AG10803 (cell line): ENCODE data around the gene IL4R.
A peak's percentile ranks its signal among the peaks of the same experiment; 100 is the strongest.

ENCODE experiments used
- DNase-seq: peaks from one replicate; pipeline ENCODE4 v3.0.0; 2010; ENCODE audit warnings: low read depth
- H3K4me3 ChIP-seq: 2 replicates; pipeline ENCODE4 v1.5.1; 2011; ENCODE audit warnings: mild to moderate bottlenecking, low read length, control low read depth
- TF ChIP-seq, protein P1 (sequence below): conservative IDR thresholded peaks from 2 replicates; pipeline ENCODE4 v1.5.1; 2011; ENCODE audit warnings: mild to moderate bottlenecking, low read length, control low read depth, inconsistent platforms

Gene IL4R

DNA sequence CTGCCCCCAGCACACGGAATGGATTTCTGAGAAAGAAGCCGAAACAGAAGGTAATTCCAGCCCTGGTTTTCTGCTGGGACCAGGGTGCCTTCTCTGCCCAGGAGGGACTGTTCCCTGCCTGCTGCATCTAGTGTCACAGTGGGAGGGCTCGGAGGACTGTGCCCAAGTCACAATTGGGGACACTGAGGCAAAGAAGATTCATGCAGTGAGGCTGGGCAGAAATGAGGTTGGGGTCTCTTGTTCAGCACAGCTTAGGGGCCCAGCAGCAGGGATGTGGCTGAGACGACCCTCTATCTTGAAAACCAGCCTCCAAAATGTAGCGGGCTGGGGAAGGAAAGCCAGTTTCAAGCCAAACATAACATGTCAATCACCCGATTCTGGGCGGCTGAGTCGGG lies 88.8 kb downstream of the IL4R start:
- H3K4me3 ChIP-seq: no peak overlapping the region; the same call in 1 of the 2 replicates
- no peak for DNase-seq
- TF ChIP-seq, protein P1, sequence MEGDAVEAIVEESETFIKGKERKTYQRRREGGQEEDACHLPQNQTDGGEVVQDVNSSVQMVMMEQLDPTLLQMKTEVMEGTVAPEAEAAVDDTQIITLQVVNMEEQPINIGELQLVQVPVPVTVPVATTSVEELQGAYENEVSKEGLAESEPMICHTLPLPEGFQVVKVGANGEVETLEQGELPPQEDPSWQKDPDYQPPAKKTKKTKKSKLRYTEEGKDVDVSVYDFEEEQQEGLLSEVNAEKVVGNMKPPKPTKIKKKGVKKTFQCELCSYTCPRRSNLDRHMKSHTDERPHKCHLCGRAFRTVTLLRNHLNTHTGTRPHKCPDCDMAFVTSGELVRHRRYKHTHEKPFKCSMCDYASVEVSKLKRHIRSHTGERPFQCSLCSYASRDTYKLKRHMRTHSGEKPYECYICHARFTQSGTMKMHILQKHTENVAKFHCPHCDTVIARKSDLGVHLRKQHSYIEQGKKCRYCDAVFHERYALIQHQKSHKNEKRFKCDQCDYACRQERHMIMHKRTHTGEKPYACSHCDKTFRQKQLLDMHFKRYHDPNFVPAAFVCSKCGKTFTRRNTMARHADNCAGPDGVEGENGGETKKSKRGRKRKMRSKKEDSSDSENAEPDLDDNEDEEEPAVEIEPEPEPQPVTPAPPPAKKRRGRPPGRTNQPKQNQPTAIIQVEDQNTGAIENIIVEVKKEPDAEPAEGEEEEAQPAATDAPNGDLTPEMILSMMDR: no peak

DNA sequence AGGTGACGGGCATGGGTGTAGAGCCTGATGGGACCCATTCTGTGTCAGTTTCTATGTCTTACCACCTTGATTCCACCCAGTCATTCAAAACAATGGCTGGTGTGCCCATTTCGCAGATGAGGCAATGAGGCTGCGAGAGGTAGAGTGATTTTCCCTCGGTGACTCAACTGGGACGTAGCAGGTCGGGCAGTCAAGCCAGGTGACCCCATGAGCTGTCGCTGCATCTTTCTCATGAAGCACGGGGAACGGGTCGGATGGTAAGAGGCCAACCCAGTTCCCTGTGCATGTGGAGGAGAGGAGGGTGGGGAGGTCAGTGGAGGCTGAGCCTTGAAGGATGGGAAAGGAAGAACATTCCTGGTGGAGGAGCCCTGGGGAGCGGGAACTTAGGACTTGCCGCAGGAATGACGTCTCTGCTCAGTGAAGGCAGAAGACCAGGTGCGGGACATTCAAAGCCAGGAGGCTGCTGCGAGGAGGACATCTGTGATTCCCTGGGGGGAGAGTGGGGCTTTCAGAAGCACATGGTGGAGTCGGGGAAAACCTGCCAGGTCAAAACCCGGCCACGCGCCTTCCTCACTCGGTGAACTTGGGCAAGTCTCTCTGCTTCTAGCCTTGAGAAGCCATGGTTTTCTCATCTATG lies 89.3 kb downstream of the IL4R start:
- no peak overlapping the region for H3K4me3 ChIP-seq
- DNase-seq: no peak
- TF ChIP-seq, protein P1: no peak

DNA sequence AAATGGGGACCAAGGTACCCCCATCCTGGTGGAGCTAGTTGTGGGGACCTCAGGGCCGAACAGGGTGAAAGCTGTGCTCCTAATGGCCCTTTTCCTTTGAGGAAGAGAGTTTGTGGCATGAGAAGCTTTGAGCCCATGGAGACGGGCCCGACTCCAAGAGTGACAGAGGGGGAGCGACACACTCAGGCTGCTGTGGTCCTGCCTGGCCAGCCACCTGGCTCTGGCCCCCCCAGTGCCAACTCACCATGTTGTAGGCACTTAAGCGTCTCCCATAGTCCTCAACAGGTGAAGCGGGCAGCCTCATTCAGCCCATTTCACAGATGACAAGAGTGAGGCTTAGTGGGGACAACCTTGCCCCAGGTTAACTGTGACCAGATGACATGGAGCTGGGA lies 89.8 kb downstream of the IL4R start:
- DNase-seq: no peak
- TF ChIP-seq, protein P1: no peak
- no peak overlapping the region for H3K4me3 ChIP-seq

DNA sequence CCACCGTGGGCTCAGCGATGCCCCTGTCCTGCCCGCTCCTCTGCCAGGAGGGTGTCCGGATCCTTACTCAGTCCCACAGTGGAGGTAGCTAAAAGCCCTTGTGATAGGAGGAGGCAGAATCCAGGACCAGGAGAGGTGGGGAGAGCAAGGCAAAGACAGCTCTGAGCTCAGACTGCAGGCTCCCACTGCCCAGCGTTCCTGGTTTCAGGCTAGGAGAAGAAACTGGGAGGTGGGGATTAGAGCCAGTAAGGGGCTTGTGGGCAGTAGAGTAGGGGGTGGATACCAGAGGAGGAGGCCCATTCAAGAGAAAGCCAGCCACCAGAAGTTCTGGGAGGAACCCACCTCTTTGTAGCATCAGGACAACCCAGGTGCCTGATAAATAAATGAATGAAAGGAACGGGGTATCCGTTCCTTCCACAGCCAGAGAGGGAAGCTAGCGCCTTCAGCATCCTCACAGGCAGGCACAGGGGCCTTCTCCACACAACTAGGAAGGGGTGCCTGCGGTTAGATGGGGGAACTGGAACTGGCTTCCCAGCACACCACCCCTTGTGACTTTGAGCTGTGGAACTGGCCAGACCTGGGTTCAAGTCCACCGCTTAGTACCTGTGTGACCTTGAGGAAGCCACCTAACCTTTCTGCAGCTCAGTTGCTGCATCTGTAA lies 90.5 kb downstream of the IL4R start:
- no peak for DNase-seq
- TF ChIP-seq, protein P1: no peak
- no peak overlapping the region for H3K4me3 ChIP-seq

DNA sequence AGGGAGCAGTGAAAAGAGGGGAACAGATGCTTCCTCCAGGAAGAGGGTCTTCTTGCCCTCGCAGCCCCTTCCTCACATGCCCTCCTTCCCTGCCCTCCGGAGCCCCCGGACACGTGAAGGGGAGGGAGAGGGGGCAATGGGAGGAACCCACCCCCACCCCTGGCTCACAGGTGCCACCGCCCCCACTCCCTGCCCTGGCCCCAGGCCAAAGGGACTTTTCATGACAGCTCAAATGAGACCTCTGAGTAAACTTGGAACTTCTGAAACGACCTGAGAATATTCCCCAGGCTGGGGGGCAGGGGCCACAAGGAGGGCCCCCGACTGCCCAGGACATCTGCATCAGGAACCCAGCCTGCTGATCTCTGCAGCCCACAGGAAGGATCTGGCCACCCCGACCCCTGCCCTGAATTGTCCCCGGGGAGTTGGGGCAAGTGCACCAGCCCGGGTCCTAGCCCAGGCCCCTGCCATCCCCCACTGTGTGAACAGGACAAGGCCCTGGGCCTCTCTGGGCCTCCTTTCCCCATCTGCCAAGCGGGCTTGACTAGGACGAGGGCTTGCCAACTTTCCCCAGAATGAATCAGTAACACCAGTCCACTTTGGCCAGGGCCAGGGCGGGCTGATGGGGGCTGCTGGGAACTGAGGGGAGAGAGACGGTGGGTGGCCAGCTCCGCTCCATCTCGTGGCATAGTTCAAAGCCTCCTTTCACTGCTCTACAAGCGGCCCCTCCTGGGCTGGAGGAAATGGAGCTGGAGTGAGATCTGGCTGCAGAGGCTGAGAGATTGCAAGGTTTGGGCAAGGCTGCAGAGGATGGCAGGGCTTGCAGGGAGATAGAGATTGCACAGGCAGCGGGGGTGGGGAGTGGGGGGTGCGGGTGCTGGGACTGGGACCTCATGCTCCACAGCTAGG lies 92.0 kb downstream of the IL4R start:
- H3K4me3 ChIP-seq: no peak overlapping the region
- TF ChIP-seq, protein P1: no peak
- peak; percentile 27 for DNase-seq

DNA sequence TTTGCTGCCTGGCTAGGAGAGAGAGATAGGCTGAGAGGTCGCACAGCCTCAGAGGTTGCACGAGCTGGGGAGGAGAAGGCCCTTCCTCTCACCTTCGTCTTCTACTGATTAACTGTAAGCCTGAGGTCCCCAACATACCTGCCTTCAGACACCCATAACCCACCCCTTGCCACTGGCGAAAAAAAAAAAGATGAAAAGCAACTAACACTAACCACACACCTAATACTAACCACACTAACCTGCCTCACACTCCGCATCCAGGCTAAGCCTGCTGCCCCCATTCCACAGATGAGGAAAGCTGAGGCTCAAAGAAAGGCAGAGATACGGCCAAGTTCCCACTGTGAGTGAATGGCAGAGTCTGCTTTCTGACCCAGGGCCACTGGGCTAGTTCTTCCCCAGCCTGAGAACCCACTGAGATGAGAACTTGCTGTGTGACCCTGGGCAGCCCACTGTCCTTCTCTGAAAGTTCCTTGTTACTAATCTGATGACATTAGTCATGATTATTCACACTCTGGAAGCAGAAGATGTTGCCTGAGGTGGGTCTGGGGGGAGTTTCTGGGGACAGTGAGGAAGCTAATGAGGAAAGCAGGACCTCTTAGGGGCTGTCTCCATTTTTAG lies 92.8 kb downstream of the IL4R start:
- DNase-seq: no peak
- no peak overlapping the region for H3K4me3 ChIP-seq
- TF ChIP-seq, protein P1: no peak
